ENCODE data around the gene CD300C.
"Not testable (repeated sequence)": the region's sequence is repeated elsewhere in the genome, so short reads cannot be mapped to it uniquely, and the experiment has no call there.

Gene CD300C

GRCh38 chr17:74530831-74531150 lies 15.1 kb downstream of the CD300C start:
- DNase-seq: no peak

DNA sequence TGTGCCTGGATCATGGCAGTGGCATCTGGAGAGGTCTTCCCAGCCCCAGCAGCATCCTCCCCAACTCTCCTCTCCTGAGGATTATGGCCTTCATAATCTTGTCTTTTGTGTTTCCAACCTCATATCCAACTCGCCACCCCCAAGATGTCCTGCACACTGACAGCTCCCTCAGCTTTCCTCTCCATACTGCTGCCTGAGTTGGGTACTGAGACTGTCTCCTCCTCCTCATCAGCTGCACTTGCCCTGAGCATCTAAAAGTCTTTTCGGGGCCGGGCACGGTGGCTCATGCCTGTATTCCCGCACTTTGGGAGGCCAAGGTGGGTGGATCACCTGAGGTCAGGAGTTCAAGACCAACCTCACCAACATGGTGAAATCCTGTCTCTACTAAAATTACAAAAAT lies 16.7 kb downstream of the CD300C start:
- no peak for DNase-seq

DNA sequence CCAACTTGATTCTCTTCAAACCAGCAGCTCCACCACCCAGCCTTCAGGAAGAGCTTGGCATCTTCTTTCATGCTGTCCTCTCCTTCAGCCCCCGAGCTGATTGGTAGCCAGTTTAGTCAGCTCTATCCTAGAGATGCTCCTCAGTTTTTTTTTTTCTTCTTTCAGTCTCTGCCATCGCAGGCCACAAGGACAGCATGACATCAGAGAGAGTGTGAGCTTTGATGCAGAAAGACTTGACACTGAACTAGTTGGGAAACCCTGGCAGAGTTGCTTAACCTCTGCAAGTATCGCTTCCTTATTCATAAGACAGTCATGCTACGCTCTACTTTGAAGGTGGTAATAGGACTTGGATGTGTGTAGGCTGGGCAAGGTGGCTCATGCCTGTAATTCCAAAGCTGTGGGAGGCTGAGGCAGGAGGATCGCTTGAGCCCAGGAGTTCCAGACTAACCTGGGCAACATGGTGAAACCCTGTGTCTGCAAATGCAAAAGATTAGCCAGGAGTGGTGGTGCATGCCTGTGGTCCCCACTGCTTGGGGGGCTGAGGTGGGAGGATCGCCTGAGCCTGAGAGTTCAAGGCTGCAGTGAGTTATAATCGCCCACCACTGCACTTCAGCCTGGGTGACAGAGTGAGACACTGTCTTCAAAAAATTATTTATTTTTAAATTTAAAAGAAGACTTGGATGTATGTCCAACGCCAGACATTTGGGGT lies 17.3 kb downstream of the CD300C start:
- peak; percentile 99 to 100 for DNase-seq

GRCh38 chr17:74527756-74528155 lies 18.2 kb downstream of the CD300C start:
- no peak for DNase-seq

DNA sequence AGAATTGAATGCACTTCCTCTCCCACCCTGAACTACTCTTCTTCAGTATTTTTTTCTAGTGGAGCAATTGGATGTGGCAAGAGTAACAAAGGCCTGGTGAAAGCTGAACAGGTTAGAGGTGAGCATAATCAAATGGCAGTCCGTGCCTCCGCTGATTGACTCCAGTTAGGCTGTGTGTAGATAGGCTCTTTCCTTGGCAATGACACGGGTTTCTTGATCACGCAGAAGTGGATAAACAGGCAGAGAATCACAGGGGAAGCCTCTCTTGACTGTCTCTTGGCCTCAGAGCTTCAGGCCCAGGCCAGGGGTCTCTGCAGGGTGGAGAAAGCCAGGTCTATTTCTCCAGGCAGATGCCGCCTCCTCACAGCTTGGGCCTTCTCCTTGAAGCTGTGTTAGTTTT lies 18.8 kb downstream of the CD300C start:
- DNase-seq: no peak

DNA sequence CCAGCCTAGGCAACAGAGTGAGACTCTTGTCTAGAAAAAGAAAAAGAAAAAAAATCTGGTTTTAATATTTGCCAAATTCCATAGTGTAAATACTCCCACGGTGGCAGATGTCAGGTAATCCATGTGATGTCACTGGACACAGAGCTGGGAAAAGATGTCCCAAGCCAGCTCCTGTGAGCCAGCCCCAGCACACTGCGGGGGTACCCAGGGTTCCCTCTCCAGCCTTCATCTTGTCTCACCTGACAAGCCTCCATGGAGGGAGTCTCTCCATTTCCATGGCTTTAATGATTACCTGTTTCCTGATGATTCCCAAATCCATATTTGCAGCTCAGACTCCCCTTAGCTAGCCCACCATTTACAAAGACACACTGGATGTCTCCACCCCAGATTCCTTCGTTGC lies 19.2 kb downstream of the CD300C start:
- DNase-seq: no peak

DNA sequence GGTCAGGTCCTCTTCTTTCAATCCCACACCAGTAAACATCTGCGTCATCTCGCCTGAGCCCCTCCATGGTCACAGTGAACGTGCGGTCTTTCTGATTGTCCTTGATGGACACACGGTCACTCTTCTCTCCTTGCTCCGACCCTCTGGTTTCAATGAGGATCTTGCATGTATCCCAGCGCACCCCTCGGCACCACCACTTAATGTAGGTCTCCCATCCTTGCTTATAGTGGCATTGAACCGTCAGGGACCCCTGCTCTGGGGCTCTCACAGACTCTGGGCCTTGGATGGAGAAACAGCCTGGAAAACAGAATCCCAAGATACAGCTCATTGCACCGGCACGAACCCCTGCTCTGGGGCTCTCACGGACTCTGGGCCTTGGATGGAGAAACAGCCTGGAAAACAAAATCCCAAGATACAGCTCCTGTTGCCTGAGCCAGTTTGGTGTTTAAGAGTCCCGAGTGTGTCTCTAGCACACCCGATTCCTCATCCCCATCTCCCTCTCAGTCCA lies 20.1 kb downstream of the CD300C start:
- DNase-seq: no peak

GRCh38 chr17:74525465-74525725 lies 20.5 kb downstream of the CD300C start:
- no peak for DNase-seq

GRCh38 chr17:74524653-74525464 lies 21.1 kb downstream of the CD300C start:
- DNase-seq: no peak

- no peak for DNase-seq
Measured at GRCh38 chr17:74523308-74523707, 22.6 kb downstream of the CD300C start.

- DNase-seq: no peak
Measured at GRCh38 chr17:74522381-74523105, 23.4 kb downstream of the CD300C start.

DNA sequence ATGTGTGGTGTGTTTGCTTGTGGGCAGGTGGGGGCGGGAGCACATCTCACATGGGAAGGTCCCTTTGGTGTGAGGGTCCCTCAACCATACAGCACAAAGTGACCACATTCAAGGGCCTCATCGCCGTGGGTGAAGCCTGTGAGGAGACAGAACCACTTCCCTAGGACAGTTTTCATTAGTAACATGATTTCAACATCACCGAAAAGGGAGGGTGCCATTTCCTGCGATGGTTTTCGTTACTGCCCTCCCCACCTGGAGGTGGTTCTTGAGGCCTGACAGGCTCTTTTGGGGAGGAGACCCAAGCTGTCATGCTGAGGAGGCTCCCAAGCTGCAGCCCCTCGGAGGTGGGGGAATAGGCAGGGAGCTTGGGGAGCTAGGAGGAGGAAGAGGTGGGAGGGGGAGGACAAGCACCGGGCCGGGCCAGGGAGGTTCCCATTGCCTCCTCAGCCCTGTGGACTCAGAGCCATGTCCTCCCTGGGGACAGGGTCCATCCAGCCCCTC lies 24.2 kb downstream of the CD300C start:
- DNase-seq: peak; percentile 86 to 88

- peak; percentile 12 to 31 for DNase-seq
Measured at GRCh38 chr17:74520790-74521480, 25.0 kb downstream of the CD300C start.

- DNase-seq: peak; percentile 96 to 97
Measured at GRCh38 chr17:74520016-74520434, 25.9 kb downstream of the CD300C start.

DNA sequence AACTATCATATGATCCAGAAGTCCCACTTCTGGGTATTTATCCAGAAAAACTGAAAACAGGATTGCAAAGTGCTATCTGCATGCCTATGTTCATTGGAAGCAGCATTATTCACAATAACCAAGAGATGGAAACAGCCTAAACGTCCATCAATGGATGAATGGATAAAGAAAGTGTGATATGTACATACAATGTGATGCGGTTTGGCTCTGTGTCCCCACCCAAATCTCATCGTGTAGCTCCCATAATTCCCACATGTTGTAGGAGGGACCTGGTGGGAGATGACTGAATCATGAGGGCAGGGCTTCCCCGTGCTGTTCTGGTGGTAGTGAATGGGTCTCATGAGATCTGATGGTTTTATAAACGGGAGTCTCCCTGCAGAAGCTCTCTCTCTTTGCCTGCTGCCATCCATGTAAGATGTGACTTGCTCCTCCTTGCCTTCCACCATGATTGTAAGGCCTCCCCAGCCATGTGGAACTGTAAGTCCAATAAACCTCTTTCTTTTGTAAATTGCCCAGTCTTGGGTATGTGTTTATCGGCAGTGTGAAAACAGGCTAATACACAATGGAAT lies 27.4 kb downstream of the CD300C start:
- not testable (repeated sequence) for DNase-seq

- no peak for DNase-seq
Measured at GRCh38 chr17:74516561-74517328, 29.2 kb downstream of the CD300C start.

DNA sequence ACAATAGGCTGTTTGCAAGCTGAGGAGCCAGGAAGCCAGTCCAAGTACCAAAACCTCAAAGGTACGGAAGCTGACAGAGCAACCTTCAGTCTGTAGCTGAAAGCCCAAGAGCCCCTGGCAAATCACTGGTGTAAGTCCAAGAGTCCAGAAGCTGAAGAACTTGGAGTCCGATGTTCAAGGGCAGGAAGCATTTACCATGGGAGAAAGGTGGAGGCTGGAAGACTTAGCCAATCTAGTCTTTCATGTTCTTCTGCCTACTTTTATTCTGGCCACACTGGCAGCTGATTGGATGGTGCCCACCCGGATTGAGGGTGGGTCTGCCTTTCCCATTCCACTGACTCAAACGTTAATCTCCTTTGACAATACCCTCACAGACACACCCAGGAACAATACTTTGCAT lies 30.0 kb downstream of the CD300C start:
- no peak for DNase-seq

DNA sequence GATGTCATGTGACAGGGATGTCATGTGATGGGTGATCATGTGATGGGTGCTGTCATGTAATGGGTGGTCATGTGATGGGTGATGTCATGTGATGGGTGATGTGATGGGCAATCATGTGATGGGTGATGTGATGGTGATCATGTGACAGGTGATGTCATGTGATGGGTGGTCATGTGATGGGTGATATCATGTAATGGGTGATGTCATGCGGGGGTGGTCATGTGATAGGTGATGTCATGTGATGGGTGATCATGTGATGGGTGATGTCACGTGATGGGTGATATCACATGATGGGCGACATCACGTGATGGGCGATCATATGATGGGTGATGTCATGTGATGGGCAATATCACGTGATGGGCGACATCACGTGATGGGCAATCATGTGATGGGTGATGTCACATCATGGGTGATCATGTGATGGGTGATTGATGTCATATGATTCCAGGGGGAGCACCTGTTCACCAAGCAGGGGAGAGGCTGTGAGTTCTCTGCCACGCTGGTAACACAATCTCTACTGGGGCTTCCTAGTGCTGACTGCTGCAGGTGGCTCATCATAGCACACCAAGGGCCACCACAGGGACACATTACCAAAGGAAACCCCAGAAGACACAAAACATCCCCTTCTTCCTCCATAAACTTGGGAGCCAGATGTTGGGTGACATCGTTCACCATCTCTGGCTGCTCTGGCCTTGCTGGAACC lies 31.1 kb downstream of the CD300C start:
- no peak for DNase-seq

DNA sequence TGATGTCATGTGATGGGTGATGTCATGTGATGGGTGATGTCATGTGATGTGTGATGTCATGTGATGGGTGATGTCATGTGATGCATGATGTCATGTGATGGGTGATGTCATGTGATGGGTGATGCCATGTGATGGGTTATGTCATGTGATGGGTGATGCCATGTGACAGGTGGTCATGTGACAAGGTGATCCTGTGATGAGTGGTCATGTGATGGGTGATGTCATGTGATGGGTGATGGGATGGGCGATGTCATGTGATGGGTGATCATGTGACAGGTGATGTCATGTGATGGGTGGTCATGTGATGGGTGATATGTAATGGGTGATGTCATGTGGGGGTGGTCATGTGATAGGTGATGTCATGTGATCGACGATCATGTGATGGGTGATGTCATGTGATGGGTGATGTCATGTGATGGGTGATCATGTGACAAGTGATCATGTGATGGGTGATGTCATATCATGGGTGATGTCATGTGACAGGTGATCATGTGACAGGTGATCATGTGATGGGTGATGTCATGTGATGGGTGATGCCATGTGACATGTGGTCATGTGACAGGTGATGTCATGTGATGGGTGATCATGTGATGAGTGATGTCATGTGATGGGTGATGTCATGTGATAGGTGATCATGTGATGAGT lies 31.8 kb downstream of the CD300C start:
- no peak for DNase-seq

GRCh38 chr17:74512624-74513091 lies 33.3 kb downstream of the CD300C start:
- DNase-seq: peak; percentile 84 to 91

- DNase-seq: no peak
Measured at GRCh38 chr17:74512036-74512435, 33.9 kb downstream of the CD300C start.

Data from AML-193 (cell line).